Activated gamma-delta T cell (primary cell): ENCODE data around the gene GRB14.
"Not testable (repeated sequence)": the region's sequence is repeated elsewhere in the genome, so short reads cannot be mapped to it uniquely, and the experiment has no call there.

ENCODE experiments used
- DNase-seq: peaks from one replicate; lab custom pipeline; 2025; lab: John Stamatoyannopoulos, UW
- total RNA-seq, 2 donors: gene quantifications; one replicate each; lab custom pipeline; 2026; lab: John Stamatoyannopoulos, UW

GRB14 gene
- total RNA-seq = 0.04 to 0.26 reads per million in 2 donors

DNA sequence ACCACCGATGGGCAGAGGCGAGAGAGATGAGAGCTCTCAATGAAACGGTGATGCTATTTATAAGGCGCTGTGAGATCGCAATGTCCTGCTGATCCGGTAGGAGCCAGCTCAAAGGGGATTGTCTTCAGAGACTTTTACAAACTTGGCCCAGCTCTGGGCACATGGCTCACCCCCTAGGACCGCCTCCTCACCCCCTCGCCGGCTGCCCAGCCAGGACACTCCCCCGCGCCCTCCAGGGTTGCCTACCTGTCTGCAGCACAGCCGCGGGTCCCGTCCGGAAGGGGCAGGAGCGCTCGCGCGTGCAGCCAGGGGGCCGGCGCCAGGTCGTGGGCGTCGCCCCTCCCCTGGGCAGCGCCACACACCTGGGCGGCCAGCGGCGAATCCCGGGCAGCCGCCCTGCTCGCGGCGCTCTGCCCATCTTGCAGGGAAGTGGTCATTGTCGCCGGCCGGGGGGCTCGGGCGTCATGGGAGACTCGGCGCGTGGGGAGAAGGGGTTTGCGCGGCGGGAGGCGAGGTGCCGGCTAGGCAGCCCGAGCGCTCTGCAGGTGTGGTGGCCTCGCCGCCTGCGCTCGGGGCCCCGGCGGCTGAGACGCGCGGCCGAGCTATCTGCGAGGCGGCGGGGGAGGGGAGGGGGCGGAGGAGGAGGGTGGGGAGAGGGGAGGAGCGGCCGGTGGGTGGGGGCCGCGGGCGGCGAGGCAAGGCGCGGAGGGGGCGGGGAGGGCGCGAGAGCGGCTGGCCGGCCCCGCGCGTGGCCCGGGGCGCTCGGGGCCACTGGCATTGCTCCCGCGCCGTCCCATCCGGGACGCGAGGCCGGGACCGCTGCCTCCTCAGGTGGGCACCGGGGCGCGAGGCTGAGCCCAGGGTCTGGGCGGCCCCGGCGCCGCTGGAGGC, at the start of gene GRB14:
Gene GRB14 (minus strand): TSS at position 610 of the 891 bp plus-strand sequence. CDS start 173 bp downstream, at position 437.
- DNase-seq = peak; percentile 5

DNA sequence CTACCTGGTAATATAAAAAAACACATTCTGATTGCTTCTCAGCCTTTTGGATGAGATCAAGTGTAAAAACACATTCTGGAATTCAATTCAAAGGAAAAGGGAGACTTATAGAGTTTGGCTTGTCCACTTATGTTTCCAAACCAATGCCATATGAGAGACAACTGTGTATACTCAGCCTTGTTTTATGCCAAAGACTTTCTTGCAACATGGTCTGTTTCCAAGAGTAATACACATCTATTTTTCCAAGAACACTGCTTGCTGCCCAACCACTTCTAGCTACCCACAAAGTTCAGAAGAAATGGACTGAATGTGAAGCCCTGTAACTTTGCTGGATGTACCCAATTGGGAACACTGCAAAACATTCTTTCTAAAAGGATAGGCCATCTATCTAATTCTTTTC, 48.0 kb upstream of the GRB14 start:
- DNase-seq = no peak

DNA sequence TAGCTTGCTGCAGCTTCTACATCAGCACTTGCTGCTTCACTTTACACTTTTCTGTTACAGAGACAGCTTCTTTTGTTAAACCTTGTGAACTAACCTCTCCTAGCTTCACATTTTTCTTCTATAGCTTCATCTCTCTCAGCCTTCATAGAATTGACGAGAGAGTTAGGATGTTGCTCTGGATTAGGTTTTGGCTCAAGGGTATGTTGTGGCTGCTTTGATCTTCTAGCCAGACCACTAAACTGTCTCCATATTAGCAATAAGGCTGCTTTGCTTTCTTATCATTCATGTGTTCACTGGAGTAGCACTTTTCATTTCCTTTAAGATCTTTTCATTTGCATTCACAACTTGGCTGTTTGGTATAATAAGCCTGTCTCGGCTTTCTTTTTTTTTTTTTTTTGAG, 46.3 kb upstream of the GRB14 start:
- no peak for DNase-seq

DNA sequence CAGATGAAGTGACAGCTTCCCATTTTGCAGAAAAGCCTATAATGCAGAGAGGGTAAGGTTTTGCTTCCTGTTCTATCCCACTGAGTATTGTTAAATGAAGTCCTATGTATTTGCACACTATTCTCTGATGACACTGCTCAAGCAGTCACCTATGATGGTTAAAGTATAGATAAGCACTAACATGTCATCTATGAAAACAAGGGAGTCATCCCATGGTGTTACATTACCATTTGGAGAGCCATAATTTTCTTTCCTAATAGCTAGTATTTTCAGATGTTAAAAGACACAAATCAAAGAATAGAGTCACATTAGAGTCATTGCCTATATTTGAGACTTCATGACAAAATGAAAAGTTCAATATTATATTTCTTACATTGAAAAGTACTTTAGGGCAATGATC, 42.8 kb upstream of the GRB14 start:
- no peak for DNase-seq

DNA sequence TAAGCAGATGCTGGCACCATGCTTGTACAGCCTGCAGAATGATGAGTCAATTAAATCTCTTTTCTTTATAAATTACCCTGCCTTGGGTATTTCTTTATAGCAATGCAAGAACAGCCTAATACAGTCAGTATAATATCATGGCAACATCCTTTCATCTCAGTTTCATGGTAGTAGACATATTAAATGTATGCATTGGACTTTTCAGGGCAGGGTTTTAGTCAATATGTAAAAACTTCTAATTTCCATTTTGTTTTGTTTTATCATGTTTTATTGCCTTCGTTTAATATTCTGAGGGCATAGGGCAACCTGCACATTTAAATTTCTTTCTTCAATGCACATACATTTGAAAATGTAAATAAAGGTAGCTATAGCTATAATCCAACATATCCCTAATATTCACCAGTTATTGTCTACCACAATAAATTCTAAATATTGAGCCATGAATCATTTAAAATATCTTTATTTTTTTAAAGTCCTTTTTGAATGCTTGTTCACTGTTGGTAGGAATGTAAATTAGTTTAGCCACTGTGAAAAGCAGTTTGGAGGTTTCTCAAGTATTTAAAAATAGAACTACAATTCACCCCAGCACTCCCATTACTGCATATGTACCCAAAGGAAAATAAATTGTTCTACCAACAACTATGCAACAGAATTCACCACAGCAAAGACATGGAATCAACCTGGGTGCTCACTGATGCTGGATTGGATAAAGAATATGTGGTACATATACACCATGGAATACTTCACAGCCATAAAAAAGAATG, 41.8 kb upstream of the GRB14 start:
- DNase-seq = no peak

DNA sequence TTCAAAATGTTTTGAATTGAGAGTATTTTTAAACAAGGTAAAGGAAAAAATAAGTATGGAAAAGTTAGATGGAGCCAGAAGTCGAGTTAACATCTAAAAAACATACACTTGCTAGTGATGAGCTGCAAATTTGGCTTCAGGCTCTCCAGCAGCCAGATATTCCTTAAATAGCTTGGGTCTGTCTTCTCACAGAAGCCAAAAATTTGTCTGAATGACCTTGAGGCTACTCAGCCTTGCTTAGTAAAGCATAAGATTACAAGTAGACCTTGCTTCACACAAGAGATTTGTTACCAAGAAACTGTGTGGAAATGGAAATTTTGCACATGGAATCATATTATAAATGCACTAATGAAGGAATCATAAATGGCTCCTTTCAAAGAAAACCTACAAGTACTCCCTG, 40.8 kb upstream of the GRB14 start:
- no peak for DNase-seq

DNA sequence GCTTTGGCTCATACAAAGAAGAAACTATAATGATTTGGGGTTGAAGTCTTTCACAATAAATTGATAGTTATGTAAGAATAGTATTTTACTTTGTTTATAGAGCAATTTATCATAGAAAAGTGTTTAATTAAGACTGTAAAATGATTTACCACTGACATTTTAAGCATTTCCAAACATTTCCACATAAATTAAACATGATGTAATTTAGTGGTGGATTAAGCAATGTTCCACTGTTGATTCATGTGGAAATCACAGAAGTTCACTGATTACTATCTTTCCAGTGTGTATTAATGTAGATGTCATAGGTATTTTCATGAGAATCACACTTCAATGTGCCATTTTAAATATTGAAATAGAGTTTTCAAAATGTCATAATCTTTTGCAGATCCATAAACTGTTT, 40.1 kb upstream of the GRB14 start:
- DNase-seq = no peak

DNA sequence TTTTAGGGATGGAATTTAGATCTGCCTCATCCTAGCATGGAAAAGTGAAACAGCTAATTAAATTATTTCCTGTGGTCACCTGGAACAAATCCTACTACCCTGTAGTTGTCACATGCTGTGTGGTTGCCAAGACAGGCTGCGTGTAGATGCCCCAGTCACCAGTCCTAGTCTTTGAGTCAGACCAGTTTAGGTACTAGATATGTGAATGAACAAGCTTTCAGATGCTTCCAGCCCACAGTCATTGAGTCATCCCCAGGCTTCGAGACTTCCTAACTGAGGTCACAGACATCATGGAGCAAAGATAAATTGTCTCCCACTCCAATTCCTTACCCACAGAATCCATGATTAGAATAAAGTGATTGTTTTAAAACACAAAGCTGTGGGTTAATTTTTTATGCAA, 35.8 kb upstream of the GRB14 start:
- no peak for DNase-seq

DNA sequence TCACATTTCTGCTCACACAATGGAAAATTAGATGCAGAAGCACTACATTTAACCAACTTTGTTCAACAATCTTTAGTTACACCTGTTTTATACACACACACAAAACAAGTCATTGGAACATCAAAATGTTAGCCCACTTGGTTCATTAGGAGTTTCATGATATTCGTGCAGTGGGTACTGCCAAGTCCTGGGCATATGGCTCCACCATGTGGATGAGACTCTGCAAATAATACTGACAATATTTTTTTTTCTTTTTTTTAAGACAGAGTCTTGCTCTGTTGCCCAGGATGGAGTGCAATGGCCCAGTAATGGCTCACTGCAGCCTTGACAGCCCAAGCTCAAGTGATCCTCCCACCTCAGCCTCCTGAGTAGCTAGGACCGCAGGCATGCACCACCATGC, 34.5 kb upstream of the GRB14 start:
- DNase-seq = no peak

DNA sequence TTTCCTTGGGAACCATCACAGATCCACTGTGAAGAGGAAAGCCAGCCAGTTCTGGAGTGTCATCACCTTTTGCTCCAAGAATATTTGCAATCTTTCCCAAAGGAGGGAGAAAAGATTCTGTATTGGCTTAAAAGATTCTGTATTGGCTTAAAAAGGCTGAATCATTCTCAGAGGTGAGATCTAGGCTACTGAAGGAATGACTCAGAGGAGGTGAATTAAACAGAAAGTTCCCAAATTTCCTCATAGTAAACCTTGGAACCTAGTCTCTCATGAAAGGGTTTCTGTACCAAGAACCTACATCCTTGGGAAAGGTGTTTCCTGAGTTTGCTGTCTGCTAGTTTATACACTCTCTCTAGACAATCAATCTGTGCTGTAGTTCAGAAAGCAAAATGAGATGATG, 34.1 kb upstream of the GRB14 start:
- DNase-seq = no peak

DNA sequence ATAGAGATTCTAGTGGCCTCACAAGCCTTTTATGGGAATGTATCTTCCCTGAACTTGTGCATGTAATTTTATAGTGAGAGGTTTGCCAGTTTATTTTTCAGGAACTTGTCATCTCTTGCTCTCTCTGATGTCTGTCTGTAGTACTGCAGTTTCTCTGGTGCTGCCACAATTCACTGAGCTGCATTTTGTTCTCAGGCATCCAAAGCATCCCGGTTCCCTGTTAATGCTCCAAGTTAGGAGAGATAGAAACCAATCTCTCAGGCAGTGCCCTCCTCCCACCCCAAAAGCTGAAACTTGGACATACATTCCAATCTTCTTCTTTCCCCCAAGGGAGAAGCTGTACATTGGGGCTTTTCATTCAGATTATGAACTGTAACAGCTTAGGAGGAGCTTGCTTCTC, 30.1 kb upstream of the GRB14 start:
- no peak for DNase-seq

DNA sequence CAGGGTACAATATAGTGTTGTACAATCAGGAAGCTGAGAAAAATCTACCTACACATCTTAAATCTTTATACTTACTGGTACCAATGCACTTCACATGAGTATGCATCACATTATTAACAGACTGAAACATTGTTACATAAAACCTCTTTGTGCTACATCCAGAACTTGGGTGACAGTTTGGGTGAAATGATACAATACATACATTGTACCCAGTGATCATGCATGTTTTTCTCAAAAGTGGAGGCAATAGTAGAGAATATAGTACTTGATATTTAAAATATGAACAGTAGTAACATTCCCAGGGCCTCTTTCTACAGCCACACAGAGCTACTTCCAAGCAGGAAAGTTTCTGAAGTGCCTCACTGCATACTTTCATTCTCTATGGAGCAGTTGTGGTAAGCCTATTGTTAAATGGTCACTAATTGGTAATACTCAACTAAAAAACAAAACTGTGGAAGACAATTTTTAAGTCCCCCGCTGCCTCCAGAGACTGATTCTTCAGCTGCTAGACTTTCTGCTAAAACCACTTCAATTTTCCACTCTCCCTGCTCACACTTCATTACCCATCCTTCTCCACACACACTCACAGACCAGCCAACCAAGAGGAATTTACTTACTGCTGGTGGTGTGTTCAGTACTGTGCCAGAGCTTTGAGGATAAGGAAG, 22.9 kb upstream of the GRB14 start:
- DNase-seq = no peak

DNA sequence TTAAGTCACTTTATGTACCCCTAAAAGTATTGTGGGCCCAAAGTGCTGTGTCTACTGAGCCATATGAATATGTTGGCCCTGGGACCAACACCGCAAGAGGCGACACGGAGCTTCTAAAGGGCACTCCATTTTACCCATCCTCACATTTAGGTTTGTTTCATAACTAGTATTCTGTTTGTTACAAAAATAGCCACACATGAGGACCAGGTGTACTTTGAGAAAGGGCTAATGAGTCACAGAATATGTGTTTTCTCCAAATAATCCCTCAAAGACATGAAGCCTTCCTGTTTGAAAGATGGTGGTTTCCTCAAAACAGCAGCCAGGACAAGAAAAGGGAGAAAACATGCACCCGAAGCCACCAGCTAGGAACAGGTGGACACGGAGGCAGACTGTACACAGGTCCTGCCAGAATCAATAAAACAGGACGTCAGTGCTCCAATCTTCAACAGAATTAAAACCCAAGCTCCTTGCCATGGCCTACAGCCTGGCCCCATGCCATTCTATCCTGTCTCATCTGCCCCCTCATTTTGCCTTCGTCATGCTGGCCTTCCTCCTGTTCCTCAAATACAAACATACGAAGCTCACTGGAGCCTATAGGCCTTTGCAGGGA, 21.8 kb upstream of the GRB14 start:
- DNase-seq = no peak

DNA sequence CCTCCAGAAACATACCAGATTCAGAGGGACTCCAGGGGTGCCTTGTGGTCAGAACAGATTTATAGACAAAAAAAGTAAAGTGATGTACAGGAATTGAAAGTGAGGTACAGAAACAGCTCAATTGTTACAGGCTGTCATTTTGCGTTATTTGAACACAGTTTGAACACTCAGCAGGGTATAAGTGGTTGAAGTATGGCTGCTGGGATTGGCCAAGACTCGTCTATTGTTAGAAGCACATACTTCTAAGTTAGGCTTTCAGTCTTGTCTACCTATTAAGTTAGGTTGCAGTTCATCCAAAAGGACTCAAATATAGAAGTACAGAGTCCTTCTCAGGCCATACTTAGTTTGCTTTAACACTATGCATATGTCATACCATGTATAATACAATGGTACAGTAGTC, 21.0 kb upstream of the GRB14 start:
- DNase-seq = no peak

DNA sequence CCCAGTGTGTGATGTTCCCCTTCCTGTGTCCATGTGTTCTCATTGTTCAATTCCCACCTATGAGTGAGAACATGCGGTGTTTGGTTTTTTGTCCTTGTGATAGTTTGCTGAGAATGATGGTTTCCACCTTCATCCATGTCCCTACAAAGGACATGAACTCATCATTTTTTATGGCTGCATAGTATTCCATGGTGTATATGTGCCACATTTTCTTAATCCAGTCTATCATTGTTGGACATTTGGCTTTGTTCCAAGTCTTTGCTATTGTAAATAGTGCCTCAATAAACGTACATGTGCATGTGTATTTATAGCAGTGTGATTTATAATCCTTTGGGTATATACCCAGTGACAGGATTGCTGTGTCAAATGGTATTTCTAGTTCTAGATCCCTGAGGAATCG, 7.0 kb upstream of the GRB14 start:
- not testable (repeated sequence) for DNase-seq

DNA sequence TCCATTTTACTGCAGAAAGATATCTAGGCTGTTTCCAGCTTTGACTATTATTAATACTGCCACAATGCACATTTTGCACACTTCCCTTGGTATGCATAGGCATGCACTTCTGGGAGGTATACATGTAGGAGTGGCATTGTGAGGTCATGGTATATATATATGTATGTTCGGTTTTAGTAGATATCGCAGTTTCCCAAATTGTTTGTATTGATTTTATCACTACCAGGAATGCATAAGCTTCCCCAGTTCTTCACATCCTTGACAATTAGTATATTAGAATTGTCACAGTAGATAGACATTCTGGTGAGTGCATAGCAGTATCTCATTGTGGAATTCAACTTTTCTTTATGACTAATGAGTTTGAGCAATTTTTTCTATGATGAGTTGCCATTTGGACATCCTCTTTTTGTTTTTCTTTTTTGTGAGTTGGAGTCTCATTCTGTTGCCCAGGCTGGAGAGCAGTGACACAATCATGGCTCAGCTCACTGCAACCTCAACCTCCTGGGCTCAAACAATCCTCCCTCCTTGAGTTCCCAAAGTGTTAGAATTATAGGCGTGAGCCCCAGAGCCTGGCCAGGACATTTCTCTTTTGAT, 4.2 kb upstream of the GRB14 start:
- no peak for DNase-seq

DNA sequence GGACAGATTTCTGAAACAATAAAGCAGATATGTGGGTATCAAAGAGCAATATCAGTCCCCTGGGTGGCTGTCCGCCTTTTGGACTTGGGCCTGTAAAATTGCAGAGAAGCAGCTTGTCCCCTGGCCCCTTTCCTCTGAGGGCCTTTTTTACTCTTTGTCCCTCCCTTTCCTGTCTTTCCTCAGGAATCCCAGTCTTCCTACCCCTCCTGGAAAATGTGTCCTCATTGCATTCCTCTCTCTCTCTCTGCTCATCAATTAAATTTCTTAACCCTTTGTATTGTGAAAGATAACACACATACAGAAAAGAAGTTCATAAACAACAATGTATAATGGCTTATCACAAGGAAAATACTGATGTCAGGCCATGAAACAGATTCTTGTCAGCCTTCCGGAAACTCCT, 3.0 kb upstream of the GRB14 start:
- DNase-seq = no peak

DNA sequence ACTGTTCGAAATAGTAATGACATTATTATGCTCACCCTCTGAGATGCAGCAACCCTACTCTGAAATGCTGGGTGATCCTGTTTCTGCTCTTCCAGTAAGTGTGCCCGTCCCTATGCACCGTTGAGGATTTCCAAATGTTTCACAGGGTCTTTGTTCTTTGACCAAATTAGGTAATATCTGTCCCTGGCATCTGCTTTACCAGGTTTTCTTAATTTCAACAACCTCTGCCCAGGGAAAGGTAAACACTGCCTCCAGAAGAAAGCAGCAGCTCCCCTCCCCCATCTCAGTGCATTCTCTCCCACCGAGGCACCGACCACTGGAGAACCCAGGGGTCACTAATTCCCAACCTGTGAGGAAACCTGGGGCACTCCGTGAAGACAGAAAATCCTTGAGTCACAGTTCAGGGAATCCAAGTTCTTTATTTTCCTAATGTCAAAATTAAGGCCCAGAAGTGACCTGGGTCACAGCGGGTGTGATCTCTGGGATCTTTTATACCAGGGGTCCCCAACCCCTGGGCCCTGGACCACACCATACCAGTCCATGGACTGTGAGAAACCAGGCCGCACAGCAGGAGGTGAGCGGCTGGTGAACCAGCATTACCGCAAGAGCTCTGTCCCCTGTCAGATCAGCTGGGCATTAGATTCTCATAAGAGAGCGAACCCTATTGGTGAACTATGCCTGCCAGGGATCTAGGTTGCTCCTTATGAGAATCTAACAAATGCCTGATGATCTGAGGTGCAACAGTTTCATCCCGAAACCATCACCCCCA, 1.2 kb upstream of the GRB14 start:
- no peak for DNase-seq

DNA sequence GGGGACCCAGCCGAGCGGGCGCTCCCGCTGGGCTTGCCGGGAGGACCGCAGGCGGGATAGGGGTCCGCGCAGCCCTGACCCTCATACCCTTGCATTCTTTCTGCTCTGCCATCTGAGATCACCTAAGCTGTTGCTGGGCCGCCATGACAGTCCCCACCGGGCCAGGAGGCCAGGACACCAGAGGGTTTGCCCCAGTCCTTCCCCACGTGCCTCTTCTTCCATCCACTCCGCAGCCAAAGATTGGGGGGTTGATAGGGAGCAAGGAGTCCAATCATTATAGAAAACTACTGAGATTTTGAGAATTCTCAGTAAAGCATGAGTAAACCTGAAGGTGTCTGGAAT, 453 bp upstream of the GRB14 start:
- no peak for DNase-seq

DNA sequence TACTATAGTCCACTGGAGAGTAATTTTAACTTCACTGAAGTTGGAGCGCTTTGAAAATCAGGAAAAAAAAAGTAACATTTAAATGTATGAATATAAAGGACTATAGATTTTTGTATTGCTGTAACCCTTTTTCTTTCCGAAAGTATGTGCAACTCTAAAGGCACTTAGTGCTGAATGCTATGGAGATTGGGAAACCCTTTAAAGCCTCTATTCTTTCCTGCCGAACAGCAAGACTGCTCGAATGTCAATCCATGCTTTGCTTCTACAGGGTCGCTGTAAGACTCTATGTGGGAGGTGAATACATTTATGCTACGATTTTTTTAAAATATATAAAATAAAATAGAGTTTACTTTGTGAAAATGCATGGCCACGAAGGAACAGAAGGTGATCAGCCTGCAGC, 825 bp downstream of the GRB14 start:
- no peak for DNase-seq

DNA sequence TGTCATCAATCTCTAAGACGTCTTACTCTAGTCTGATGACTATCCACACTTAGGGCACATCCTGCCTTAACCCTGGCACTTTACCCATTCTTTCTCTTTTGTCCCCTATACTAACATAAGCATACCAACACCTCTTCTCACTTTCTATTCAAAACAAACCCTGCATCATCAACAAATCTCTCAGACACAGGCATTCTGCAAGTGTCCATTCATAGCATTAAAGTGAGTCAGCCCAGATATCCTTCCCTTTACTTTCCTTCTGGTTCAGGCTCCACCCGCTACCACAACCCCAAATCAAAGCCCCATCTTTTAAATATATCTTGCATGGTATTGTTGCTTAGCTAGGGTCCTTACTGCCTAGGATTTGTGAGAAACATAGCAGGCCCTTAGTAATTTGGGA, 3.8 kb downstream of the GRB14 start:
- DNase-seq = no peak
